SU-DHL-6 (cell line): ENCODE data around the gene SLC4A2.

Source experiments
- H2AFZ ChIP-seq: fragments of 200-600 bp; sonication (generic); 2 replicates; pipeline ENCODE4 v1.6.1; 2014; ENCODE audit warnings: low read depth, mild to moderate bottlenecking, moderate library complexity, mixed read lengths, antibody characterized with exemption, low read length; ENCODE audit not compliant: severe bottlenecking
- H3F3A ChIP-seq: fragments of 200-600 bp; shearing (Covaris generic); 2 replicates; pipeline ENCODE4 v1.6.0; 2016; ENCODE audit warnings: antibody characterized with exemption, mild to moderate bottlenecking; ENCODE audit not compliant: insufficient read depth
- H3K27ac ChIP-seq: fragments of 200-600 bp; sonication (generic); 2 replicates; pipeline ENCODE4 v1.5.1; 2016; ENCODE audit warnings: low read depth, mild to moderate bottlenecking, low read length, moderate library complexity, mixed read lengths
- H3K27me3 ChIP-seq: fragments of 200-600 bp; sonication (generic), shearing (Covaris generic); 2 replicates; pipeline ENCODE4 v1.6.0; 2014; ENCODE audit warnings: mild to moderate bottlenecking, low read length
- H3K36me3 ChIP-seq: fragments of 200-600 bp; sonication (generic); 2 replicates; pipeline ENCODE4 v1.6.1; 2014; ENCODE audit warnings: mild to moderate bottlenecking, low read length, mixed read lengths
- H3K4me2 ChIP-seq: fragments of 300-600, 200-600 bp; shearing (Covaris generic), sonication (generic); 2 replicates; pipeline ENCODE4 v1.6.0; 2014; ENCODE audit warnings: low read length, low read depth, mild to moderate bottlenecking; ENCODE audit not compliant: poor library complexity, severe bottlenecking
- H3K4me3 ChIP-seq: fragments of 200-600 bp; sonication (generic); 2 replicates; pipeline ENCODE4 v1.5.1; 2014; ENCODE audit warnings: antibody characterized with exemption, low read length, mild to moderate bottlenecking, mixed read lengths; ENCODE audit not compliant: insufficient read depth, poor library complexity, severe bottlenecking
- H3K79me2 ChIP-seq: fragments of 200-600 bp; sonication (generic); 2 replicates; pipeline ENCODE4 v1.6.1; 2014; ENCODE audit warnings: mild to moderate bottlenecking, low read length, moderate library complexity; ENCODE audit not compliant: insufficient read depth
- H3K9ac ChIP-seq: fragments of 200-600 bp; sonication (generic); 2 replicates; pipeline ENCODE4 v1.7.0; 2014; ENCODE audit warnings: mild to moderate bottlenecking, low read length
- H3K9me2 ChIP-seq: fragments of 200-600 bp; sonication (generic); replicated peaks from 2 replicates; pipeline ENCODE4 v1.6.1; 2014; ENCODE audit warnings: low read length; ENCODE audit not compliant: insufficient read depth
- H3K9me3 ChIP-seq: fragments of 200-600 bp; sonication (generic); 2 replicates; pipeline ENCODE4 v1.6.1; 2014; ENCODE audit warnings: low read length, mixed read lengths; ENCODE audit not compliant: insufficient read depth
- H4K20me1 ChIP-seq: fragments of 200-600 bp; sonication (generic); 2 replicates; pipeline ENCODE4 v1.6.1; 2014; ENCODE audit warnings: low read depth, mild to moderate bottlenecking, antibody characterized with exemption, low read length, moderate library complexity, mixed read lengths
- EZH2phosphoT487 ChIP-seq: fragments of 200-600 bp; sonication (generic), shearing (Covaris generic); conservative IDR thresholded peaks from 2 replicates; pipeline ENCODE4 v1.6.1; 2018; ENCODE audit warnings: mild to moderate bottlenecking, antibody characterized with exemption, low read length, moderate library complexity, mixed read lengths
- TF ChIP-seq, protein P1 (sequence below): fragments of 200-600 bp; sonication (generic); IDR thresholded peaks from one replicate; pipeline ENCODE4 v1.5.1; 2017; ENCODE audit warnings: antibody characterized with exemption, mild to moderate bottlenecking, low read length, moderate library complexity; ENCODE audit not compliant: insufficient read depth, poor library complexity, severe bottlenecking

Gene SLC4A2

DNA sequence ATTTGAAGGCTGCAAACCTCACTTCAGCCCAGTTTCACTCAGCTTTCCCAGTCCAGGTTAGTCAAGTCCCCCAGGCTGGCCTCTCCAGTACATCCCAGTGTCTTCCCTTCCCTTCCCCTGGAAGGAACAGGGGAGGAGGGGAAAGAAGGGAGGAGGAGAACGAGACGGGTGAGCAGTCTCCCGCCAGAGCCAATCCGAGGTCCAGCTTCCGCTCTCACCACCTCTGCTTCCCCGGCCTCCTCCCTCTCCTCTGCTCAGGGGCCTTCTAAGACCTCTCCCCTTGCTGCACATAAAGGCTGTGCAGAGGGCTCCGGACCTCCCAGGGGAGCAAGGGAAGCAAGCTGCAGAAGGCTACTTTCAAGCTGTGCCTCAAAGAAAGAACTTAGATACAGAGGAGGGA, 39.2 kb upstream of the SLC4A2 start:
- Histone ChIP-seq H3K4me2 (no peak overlapping the region), H3K79me2 (no peaks in the 10 kb centered on the region), H3K36me3 (no peaks in the 10 kb centered on the region), H3K4me3 (no peak overlapping the region), H2AFZ (no peak overlapping the region), H3K9me3 (no peaks in the 10 kb centered on the region), H3K27me3 (no peaks in the 10 kb centered on the region), H3F3A (no peaks in the 10 kb centered on the region), H3K9ac (no peak overlapping the region), H3K27ac (no peak overlapping the region), H3K9me2 (no peaks in the 10 kb centered on the region), H4K20me1 (no peaks in the 10 kb centered on the region)
- TF ChIP-seq EZH2phosphoT487 = no peak
- TF ChIP-seq, protein P1, sequence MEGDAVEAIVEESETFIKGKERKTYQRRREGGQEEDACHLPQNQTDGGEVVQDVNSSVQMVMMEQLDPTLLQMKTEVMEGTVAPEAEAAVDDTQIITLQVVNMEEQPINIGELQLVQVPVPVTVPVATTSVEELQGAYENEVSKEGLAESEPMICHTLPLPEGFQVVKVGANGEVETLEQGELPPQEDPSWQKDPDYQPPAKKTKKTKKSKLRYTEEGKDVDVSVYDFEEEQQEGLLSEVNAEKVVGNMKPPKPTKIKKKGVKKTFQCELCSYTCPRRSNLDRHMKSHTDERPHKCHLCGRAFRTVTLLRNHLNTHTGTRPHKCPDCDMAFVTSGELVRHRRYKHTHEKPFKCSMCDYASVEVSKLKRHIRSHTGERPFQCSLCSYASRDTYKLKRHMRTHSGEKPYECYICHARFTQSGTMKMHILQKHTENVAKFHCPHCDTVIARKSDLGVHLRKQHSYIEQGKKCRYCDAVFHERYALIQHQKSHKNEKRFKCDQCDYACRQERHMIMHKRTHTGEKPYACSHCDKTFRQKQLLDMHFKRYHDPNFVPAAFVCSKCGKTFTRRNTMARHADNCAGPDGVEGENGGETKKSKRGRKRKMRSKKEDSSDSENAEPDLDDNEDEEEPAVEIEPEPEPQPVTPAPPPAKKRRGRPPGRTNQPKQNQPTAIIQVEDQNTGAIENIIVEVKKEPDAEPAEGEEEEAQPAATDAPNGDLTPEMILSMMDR = no peak

DNA sequence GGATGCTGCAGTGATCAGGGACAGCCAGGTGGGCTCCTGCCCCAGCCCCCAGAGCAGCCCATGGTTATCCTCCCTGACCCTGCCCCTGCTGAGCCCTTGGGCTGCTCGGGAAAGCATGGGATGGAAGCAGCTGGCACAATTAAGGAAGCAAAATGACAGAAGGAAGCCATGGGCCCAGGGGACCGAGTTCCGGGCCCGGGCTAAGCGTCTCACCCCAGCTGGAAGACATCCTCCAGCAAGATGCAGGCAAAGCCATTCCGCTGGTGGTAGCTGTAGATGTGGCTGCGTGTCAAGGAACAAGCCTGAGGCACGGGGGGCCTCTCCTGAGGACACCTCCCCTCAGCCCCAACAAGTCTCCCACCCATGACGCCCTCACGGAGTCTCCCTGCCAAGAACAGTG, 36.2 kb upstream of the SLC4A2 start:
- Histone ChIP-seq H3K27ac (no peak overlapping the region), H3K4me3 (no peak overlapping the region), H3K79me2 (no peaks in the 10 kb centered on the region), H3K27me3 (no peaks in the 10 kb centered on the region), H3K4me2 (no peak overlapping the region), H3K36me3 (no peaks in the 10 kb centered on the region), H4K20me1 (no peaks in the 10 kb centered on the region), H3K9me2 (no peaks in the 10 kb centered on the region), H2AFZ (no peak overlapping the region), H3K9me3 (no peaks in the 10 kb centered on the region), H3F3A (no peaks in the 10 kb centered on the region), H3K9ac (no peak overlapping the region)
- TF ChIP-seq, protein P1 = no peak
- TF ChIP-seq EZH2phosphoT487 = no peak

DNA sequence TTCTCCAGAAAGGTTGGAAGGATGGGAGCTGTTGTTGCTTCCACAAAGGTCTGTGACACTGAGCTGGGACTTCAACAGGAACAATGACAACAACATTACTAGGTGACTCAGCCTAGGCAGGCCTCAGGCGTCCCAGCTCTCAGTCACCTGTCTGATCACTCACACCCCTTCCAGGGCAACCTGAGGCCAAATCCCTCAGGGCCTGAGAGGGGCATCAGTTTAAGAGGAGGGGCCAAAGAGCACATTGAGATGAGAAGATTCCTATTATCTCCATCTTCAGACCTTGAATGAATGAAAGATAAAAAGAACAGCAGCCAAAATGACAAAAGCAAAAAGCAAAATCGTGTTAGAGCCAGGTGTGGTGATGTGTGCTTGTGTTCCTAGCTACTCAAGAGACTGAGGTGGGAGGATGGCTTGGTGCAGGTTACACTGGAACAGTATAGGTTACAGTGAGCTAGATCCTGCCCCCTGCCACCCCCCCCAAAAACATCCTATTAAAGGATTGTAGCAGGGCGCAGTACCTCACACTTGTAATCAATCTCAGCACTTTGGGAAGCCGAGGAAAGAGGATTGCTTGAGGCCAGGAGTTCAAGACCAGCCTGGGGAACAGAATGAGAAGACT, 34.8 kb upstream of the SLC4A2 start, which contains the start of gene ATG9B:
ATG9B (minus strand) TSS at position 60 of the 622 bp plus-strand sequence. CDS start 71 bp downstream, outside the sequence.
- H3K79me2 ChIP-seq = peaks cover 7% of the 10 kb centered on the region; the same call in 1 of the 2 replicates
- no peak within 1 kb of the TSS for H3K27ac ChIP-seq
- H3K4me2 ChIP-seq = no peak within 1 kb of the TSS
- no peaks in the 10 kb centered on the region for H4K20me1 ChIP-seq
- H2AFZ ChIP-seq = no peak within 1 kb of the TSS
- no peaks in the 10 kb centered on the region for H3K27me3 ChIP-seq
- H3K9ac ChIP-seq = no peak within 1 kb of the TSS
- no peaks in the 10 kb centered on the region for H3K9me2 ChIP-seq
- H3K9me3 ChIP-seq = no peaks in the 10 kb centered on the region
- H3K4me3 ChIP-seq = no peak within 1 kb of the TSS
- no peak for TF ChIP-seq EZH2phosphoT487
- TF ChIP-seq, protein P1 = no peak
- no peaks in the 10 kb centered on the region for H3F3A ChIP-seq
- no peaks in the 10 kb centered on the region for H3K36me3 ChIP-seq
